ENCODE results near the gene ZNF831. TPM values are rescaled to one million over a fixed set of nuclear protein-coding genes. Genes with fewer than 3 reads are reported as not detected.

Gene ZNF831
- total RNA-seq, 1 donor = not detected

- Histone ChIP-seq H3K36me3 (ENCODE audit: insufficient read depth, low read length) (no peaks in the 10 kb centered on the region), H3K4me1 (ENCODE audit: insufficient read depth, low read length) (no peaks in the 10 kb centered on the region), H2AFZ (ENCODE audit: low read length) (no peak overlapping the region), H3K4me3 (ENCODE audit: insufficient read depth, low read length) (no peak overlapping the region), H3K9me3 (ENCODE audit: low read depth, low read length) (no peaks in the 10 kb centered on the region), H3K27me3 (ENCODE audit: insufficient read depth, low read length) (no peaks in the 10 kb centered on the region), H3K79me2 (ENCODE audit: insufficient read depth, low read length) (no peaks in the 10 kb centered on the region), H3K27ac (ENCODE audit: low read depth, low read length) (no peak overlapping the region), H4K20me1 (ENCODE audit: insufficient read depth, low read length) (no peaks in the 10 kb centered on the region), H3K4me2 (ENCODE audit: insufficient read depth, low read length) (no peak overlapping the region)
- TF ChIP-seq CTCF (IDR thresholded peaks at IDR 0.05; ENCODE audit: extremely low read depth, low read depth, low read length) = no peak
- DNase-seq (ENCODE audit: insufficient read length, low spot score, missing footprints) = no peak
These were observed 29.7 kb downstream of the ZNF831 start for GRCh38 chr20:59193325-59193724.

GRCh38 chr20:59194023-59194935, 30.7 kb downstream of the ZNF831 start:
- TF ChIP-seq CTCF (IDR thresholded peaks at IDR 0.05; ENCODE audit: extremely low read depth, low read depth, low read length) = no peak
- no peaks in the 10 kb centered on the region for H4K20me1 ChIP-seq (ENCODE audit: insufficient read depth, low read length)
- H3K9me3 ChIP-seq (ENCODE audit: low read depth, low read length) = no peaks in the 10 kb centered on the region
- no peak overlapping the region for H3K4me3 ChIP-seq (ENCODE audit: insufficient read depth, low read length)
- no peaks in the 10 kb centered on the region for H3K79me2 ChIP-seq (ENCODE audit: insufficient read depth, low read length)
- H3K27ac ChIP-seq (ENCODE audit: low read depth, low read length) = no peak overlapping the region
- no peak overlapping the region for H2AFZ ChIP-seq (ENCODE audit: low read length)
- H3K4me1 ChIP-seq (ENCODE audit: insufficient read depth, low read length) = no peaks in the 10 kb centered on the region
- H3K36me3 ChIP-seq (ENCODE audit: insufficient read depth, low read length) = no peaks in the 10 kb centered on the region
- no peak for DNase-seq (ENCODE audit: insufficient read length, low spot score, missing footprints)
- H3K4me2 ChIP-seq (ENCODE audit: insufficient read depth, low read length) = no peak overlapping the region
- H3K27me3 ChIP-seq (ENCODE audit: insufficient read depth, low read length) = no peaks in the 10 kb centered on the region

- no peak overlapping the region for H2AFZ ChIP-seq (ENCODE audit: low read length)
- H3K9me3 ChIP-seq (ENCODE audit: low read depth, low read length) = no peaks in the 10 kb centered on the region
- no peaks in the 10 kb centered on the region for H3K79me2 ChIP-seq (ENCODE audit: insufficient read depth, low read length)
- no peaks in the 10 kb centered on the region for H4K20me1 ChIP-seq (ENCODE audit: insufficient read depth, low read length)
- no peak overlapping the region for H3K4me2 ChIP-seq (ENCODE audit: insufficient read depth, low read length)
- no peaks in the 10 kb centered on the region for H3K4me1 ChIP-seq (ENCODE audit: insufficient read depth, low read length)
- H3K27me3 ChIP-seq (ENCODE audit: insufficient read depth, low read length) = no peaks in the 10 kb centered on the region
- TF ChIP-seq CTCF (IDR thresholded peaks at IDR 0.05; ENCODE audit: extremely low read depth, low read depth, low read length) = no peak
- no peak overlapping the region for H3K27ac ChIP-seq (ENCODE audit: low read depth, low read length)
- no peaks in the 10 kb centered on the region for H3K36me3 ChIP-seq (ENCODE audit: insufficient read depth, low read length)
- H3K4me3 ChIP-seq (ENCODE audit: insufficient read depth, low read length) = no peak overlapping the region
- DNase-seq (ENCODE audit: insufficient read length, low spot score, missing footprints) = no peak
These were observed 31.8 kb downstream of the ZNF831 start for GRCh38 chr20:59195316-59195993.
